Measurements from ENCODE around the gene HPGD. TPM values are rescaled to one million over a fixed set of nuclear protein-coding genes. Genes with fewer than 3 reads are reported as not detected.

HPGD gene
- total and polyA plus RNA-seq, 2 of the 4 experiments (the other 2 are of a cell fraction), result not detected

DNA sequence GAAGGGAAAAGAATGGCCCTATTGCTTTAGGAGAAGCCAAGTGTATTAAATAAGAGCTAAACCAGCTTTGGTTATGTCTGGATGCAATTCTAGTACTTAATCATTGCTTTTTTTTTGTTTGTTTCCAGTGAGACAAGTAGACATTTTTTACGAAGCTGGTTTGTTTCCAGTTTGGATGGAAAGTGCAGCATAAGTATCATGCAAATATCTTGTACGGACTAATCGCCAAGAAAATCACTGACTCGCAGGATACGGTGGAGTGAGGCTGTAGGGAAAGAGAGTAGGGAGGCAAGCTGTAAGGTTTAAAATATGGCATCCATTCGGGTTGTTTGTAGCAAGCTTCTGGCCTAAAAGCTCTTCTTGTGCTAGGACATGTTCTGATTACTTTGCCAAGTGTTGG lies 64.8 kb downstream of the HPGD start:
- ChIA-PET CTCF (interaction anchor here (0.5 to 0.7 kb wide), 2 partner anchors 119 to 122 kb away, joined by 3 to 5 read pairs; no protein-coding TSS in a partner anchor), POLR2A (ENCODE audit: unreplicated experiment) (no interaction called here)
- no peaks in the 10 kb centered on the region for H3K4me1 ChIP-seq (ENCODE audit: control insufficient read depth, insufficient read depth, low read length)
- no peak overlapping the region for H3K56ac ChIP-seq (ENCODE audit: extremely low read depth, insufficient read depth, low read length)
- no peak overlapping the region for H3K9ac ChIP-seq (ENCODE audit: low read depth, low read length)
- DNase-seq (no peak), ATAC-seq (ENCODE audit: low read depth) (no peak)
- H3K18ac ChIP-seq (ENCODE audit: low read depth, low read length), result no peak overlapping the region
- intact Hi-C loops (cut with micrococcal nuclease) (no loop called here), dilution Hi-C loops (cut with HindIII; ENCODE audit: low sequenced_read_pairs, unreplicated experiment) (no loop called here), in situ Hi-C loops (cut with MboI; ENCODE audit: low sequenced_read_pairs) (no loop called here)
- no peak overlapping the region for H4K91ac ChIP-seq (ENCODE audit: insufficient read depth, low read depth, low read length)
- H3K79me1 ChIP-seq (ENCODE audit: low read depth in 1 of 2, low read length in 2 of 2), result no peaks in the 10 kb centered on the region
- 12% methylated on average over 5 of the region's 6 CpGs; no CpG with 5 or more reads in 1 of the 2 experiments for WGBS, 2 experiments (ENCODE audit: extremely low coverage in 2 of 2, insufficient read length in 1 of 2)
- H2AFZ ChIP-seq (replicated peaks; ENCODE audit: low read length, poor library complexity), result no peak overlapping the region
- H3K4ac ChIP-seq (ENCODE audit: low read depth, low read length), result no peak overlapping the region
- no TSS peak for BruUV-seq (replicated peaks)
- H2BK5ac ChIP-seq (ENCODE audit: low read depth, low read length, poor library complexity, severe bottlenecking), result no peak overlapping the region
- H3K23ac ChIP-seq (ENCODE audit: low read depth, low read length), result no peak overlapping the region
- no peaks in the 10 kb centered on the region for H3K27me3 ChIP-seq (ENCODE audit: control insufficient read depth, insufficient read depth, low read length)
- H4K5ac ChIP-seq (ENCODE audit: low read depth, low read length), result no peak overlapping the region
- no peak overlapping the region for H2BK15ac ChIP-seq (ENCODE audit: low read depth, low read length)
- TF ChIP-seq POLR2A (IDR thresholded peaks at IDR 0.05; ENCODE audit: low read depth, low read length) (no peak), RFX5 (IDR thresholded peaks at IDR 0.05; ENCODE audit: low read depth, low read length) (no peak), CHD1 (IDR thresholded peaks at IDR 0.05; ENCODE audit: low read depth, low read length) (no peak), SMC3 (IDR thresholded peaks at IDR 0.05; ENCODE audit: low read depth, low read length) (no peak), FOS (IDR thresholded peaks at IDR 0.05; ENCODE audit: low read depth, low read length) (no peak), MAFK (IDR thresholded peaks at IDR 0.05; ENCODE audit: low read depth, low read length) (no peak), USF2 (IDR thresholded peaks at IDR 0.05; ENCODE audit: low read depth, low read length) (no peak), CEBPB (IDR thresholded peaks at IDR 0.05; ENCODE audit: low read depth, low read length) (no peak), RCOR1 (IDR thresholded peaks at IDR 0.05; ENCODE audit: insufficient replicate concordance, low read length) (no peak), RAD21 (IDR thresholded peaks at IDR 0.05; ENCODE audit: low read length) (no peak), CTCF (conservative IDR thresholded peaks at IDR 0.05; ENCODE audit: low read depth, low read length) (no peak), BHLHE40 (IDR thresholded peaks at IDR 0.05; ENCODE audit: low read depth, low read length) (no peak)
- no peaks in the 10 kb centered on the region for H3K9me1 ChIP-seq (ENCODE audit: insufficient read depth, low read length)
- no peak overlapping the region for H2BK120ac ChIP-seq (ENCODE audit: low read depth, low read length)
- no peak overlapping the region for H3K4me2 ChIP-seq (ENCODE audit: low read depth, low read length)
- no peaks in the 10 kb centered on the region for H4K20me1 ChIP-seq (ENCODE audit: insufficient read depth, low read length)
- H3K9me3 ChIP-seq (ENCODE audit: control insufficient read depth, insufficient read depth, low read length), result no peaks in the 10 kb centered on the region
- H3K36me3 ChIP-seq (ENCODE audit: control insufficient read depth, insufficient read depth, low read length), result no peaks in the 10 kb centered on the region
- H2AK5ac ChIP-seq (ENCODE audit: low read depth, low read length), result no peak overlapping the region
- no peak overlapping the region for H2AK9ac ChIP-seq (replicated peaks; ENCODE audit: low read depth, low read length, poor library complexity)
- H3K27ac ChIP-seq (ENCODE audit: insufficient read depth, low read length), result no peak overlapping the region
- H3K4me3 ChIP-seq (ENCODE audit: insufficient read depth, low read depth, low read length), result no peak overlapping the region
- no peak overlapping the region for H3K14ac ChIP-seq (replicated peaks; ENCODE audit: low read depth, low read length)
- H2BK20ac ChIP-seq (ENCODE audit: low read depth, low read length), result no peak overlapping the region
- H4K8ac ChIP-seq (ENCODE audit: low read depth in 2 of 2, low read length in 2 of 2), result no peak overlapping the region
